Embryonic facial prominence (tissue), 1 donor: Measurements from ENCODE around the gene PDE6A.

Experiments
- DNase-seq: peaks from one replicate; pipeline ENCODE4 v3.0.0-alpha.2; 2016; ENCODE audit errors: extremely low spot score

PDE6A gene

GRCh38 chr5:149930043-149930748 is 14.4 kb downstream of the PDE6A start:
- no peak for DNase-seq

GRCh38 chr5:149924486-149924885 is 20.1 kb downstream of the PDE6A start:
- DNase-seq = no peak

- no peak for DNase-seq
These were observed 21.6 kb downstream of the PDE6A start for GRCh38 chr5:149922950-149923349.

- DNase-seq = no peak
These were observed 23.0 kb downstream of the PDE6A start for GRCh38 chr5:149921597-149921996.

- no peak for DNase-seq
These were observed 27.4 kb downstream of the PDE6A start for GRCh38 chr5:149917073-149917676.

GRCh38 chr5:149916334-149917072 is 28.1 kb downstream of the PDE6A start:
- DNase-seq = no peak

- DNase-seq = no peak
These were observed 29.0 kb downstream of the PDE6A start for GRCh38 chr5:149915392-149916260.

- DNase-seq = no peak
These were observed 30.9 kb downstream of the PDE6A start for GRCh38 chr5:149913436-149914419.

- no peak for DNase-seq
These were observed 32.2 kb downstream of the PDE6A start for GRCh38 chr5:149912226-149912871.

- no peak for DNase-seq
These were observed 33.6 kb downstream of the PDE6A start for GRCh38 chr5:149911031-149911430.

GRCh38 chr5:149907828-149908227 is 36.8 kb downstream of the PDE6A start:
- no peak for DNase-seq

- DNase-seq = no peak
These were observed 39.6 kb downstream of the PDE6A start for GRCh38 chr5:149904977-149905376.

GRCh38 chr5:149904293-149904886 is 40.2 kb downstream of the PDE6A start:
- no peak for DNase-seq

GRCh38 chr5:149903404-149903803 is 41.2 kb downstream of the PDE6A start:
- DNase-seq = no peak

- no peak for DNase-seq
These were observed 42.4 kb downstream of the PDE6A start for GRCh38 chr5:149902177-149902576.

- DNase-seq = no peak
These were observed 43.1 kb downstream of the PDE6A start for GRCh38 chr5:149901511-149901910.

- no peak for DNase-seq
These were observed 44.2 kb downstream of the PDE6A start for GRCh38 chr5:149900390-149900789.

- no peak for DNase-seq
These were observed 45.8 kb downstream of the PDE6A start for GRCh38 chr5:149898811-149899210.

- DNase-seq = no peak
These were observed 48.9 kb downstream of the PDE6A start for GRCh38 chr5:149895416-149896345.
